PC-3 (cell line): ENCODE results near the gene RBBP4.

ENCODE experiments used
- CTCF ChIP-seq: fragments of 300-600 bp; sonication (generic); conservative IDR thresholded peaks from 2 replicates; pipeline ENCODE4 v1.5.1; 2017; ENCODE audit warnings: antibody characterized with exemption, low read depth, mild to moderate bottlenecking, low read length
- EZH2phosphoT487 ChIP-seq: fragments of 300-600 bp; sonication (generic); IDR thresholded peaks from 2 replicates; pipeline ENCODE4 v1.6.1; 2018; ENCODE audit warnings: mild to moderate bottlenecking, antibody characterized with exemption, low read length, borderline replicate concordance

- TF ChIP-seq EZH2phosphoT487 (no peak), CTCF (no peak)
These were observed 35.4 kb downstream of the RBBP4 start for GRCh38 chr1:32686387-32686786.
